WI38 (cell line): ENCODE results near the gene LTBP2.

Experiments
- H3K4me3 ChIP-seq: 2 replicates; pipeline ENCODE4 v1.5.1; 2011; ENCODE audit warnings: low read depth, mild to moderate bottlenecking, control low read depth, low read length
- CTCF ChIP-seq: IDR thresholded peaks from 2 replicates; pipeline ENCODE4 v1.5.1; 2012; ENCODE audit warnings: low read depth, mild to moderate bottlenecking, control low read depth, low read length

LTBP2 gene

GRCh38 chr14:74571901-74572725, 39.9 kb downstream of the LTBP2 start:
- H3K4me3 ChIP-seq = peak overlapping the region; percentile 62

GRCh38 chr14:74571441-74571841, 40.6 kb downstream of the LTBP2 start:
- no peak for TF ChIP-seq CTCF

More at GRCh38 chr14:74571901-74572725, 39.9 kb downstream of the LTBP2 start:
- TF ChIP-seq CTCF = no peak

GRCh38 chr14:74570696-74571095, 41.3 kb downstream of the LTBP2 start:
- no peak for TF ChIP-seq CTCF
- no peak overlapping the region for H3K4me3 ChIP-seq

More at GRCh38 chr14:74571441-74571841, 40.6 kb downstream of the LTBP2 start:
- H3K4me3 ChIP-seq = peak overlapping the region; percentile 50

- no peak overlapping the region for H3K4me3 ChIP-seq
- TF ChIP-seq CTCF = no peak
Observed at GRCh38 chr14:74569806-74570591, 42.0 kb downstream of the LTBP2 start.

- TF ChIP-seq CTCF = no peak
- H3K4me3 ChIP-seq = no peak overlapping the region
Observed at GRCh38 chr14:74569387-74569786, 42.6 kb downstream of the LTBP2 start.

- H3K4me3 ChIP-seq = no peak overlapping the region
- TF ChIP-seq CTCF = no peak
Observed at GRCh38 chr14:74568911-74569310, 43.1 kb downstream of the LTBP2 start.

GRCh38 chr14:74568380-74568649, 43.7 kb downstream of the LTBP2 start:
- no peak overlapping the region for H3K4me3 ChIP-seq
- no peak for TF ChIP-seq CTCF
